Right lung (tissue), 5 donors: Measurements from ENCODE around the gene UNC13C. TPM values are rescaled to one million over a fixed set of nuclear protein-coding genes. Genes with fewer than 3 reads are reported as not detected.
"Not testable (repeated sequence)": the region's sequence is repeated elsewhere in the genome, so short reads cannot be mapped to it uniquely, and the experiment has no call there.

Experiments
- DNase-seq, 2 donors: peaks; one replicate each; pipeline ENCODE4 v3.0.0-alpha.2; 2013
- polyA plus RNA-seq, 5 donors: library from polyadenylated mRNA; unstranded; fragments of 120-200 nt; gene quantifications; one replicate each; pipeline versions ENCODE4 v1.2.1 to v1.2.3, GENCODE V29; 2013; ENCODE audit warnings: inconsistent platforms in 1 of 5, low replicate concordance in 1 of 5; ENCODE audit not compliant: insufficient read length in 5 of 5, insufficient read depth in 1 of 5

UNC13C gene
- polyA plus RNA-seq, 5 donors = 10.0 to 19.8 (median 15.3) TPM

- DNase-seq = no peak
These were observed 311.4 kb downstream of the UNC13C start for GRCh38 chr15:54289590-54290136.

- no peak for DNase-seq
These were observed 320.2 kb downstream of the UNC13C start for GRCh38 chr15:54298396-54298795.

DNA sequence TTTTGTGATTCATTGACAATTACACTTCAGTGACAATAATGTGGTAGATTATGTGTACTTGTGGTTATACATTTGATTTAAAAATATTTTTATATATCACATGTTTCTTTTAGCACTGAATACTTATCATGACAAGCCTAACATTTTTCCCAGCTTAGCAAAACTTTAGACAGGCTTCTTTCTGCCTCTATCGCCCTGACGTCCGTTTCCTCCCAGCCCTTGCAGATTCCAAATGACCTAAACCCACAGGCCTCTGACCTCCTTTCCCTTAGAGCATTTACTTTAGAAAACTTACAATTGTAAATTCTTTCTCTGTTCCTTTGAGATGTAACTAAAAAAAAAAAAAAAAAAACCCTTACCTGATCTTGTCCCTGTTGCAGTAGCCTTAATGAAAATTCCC is 326.1 kb downstream of the UNC13C start:
- DNase-seq = no peak

DNA sequence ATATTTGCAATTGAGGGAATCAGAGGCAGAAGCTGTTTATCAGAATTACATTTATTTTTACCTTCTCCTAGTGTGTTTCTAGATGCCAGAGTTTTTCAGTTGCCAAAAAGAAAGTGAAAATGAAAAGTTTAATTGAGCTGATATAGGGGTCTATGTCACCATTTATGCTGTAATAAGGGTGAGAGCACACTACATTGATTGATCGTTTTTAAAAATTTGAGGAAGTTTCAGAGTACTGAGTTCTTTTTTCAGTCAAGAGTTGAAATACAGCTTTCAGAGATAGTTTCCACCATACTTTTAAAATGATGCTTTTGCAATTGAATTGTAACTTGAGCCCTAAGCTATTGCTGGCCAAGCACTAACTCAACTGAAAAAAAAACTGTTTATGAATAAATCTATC is 326.9 kb downstream of the UNC13C start:
- no peak for DNase-seq

DNA sequence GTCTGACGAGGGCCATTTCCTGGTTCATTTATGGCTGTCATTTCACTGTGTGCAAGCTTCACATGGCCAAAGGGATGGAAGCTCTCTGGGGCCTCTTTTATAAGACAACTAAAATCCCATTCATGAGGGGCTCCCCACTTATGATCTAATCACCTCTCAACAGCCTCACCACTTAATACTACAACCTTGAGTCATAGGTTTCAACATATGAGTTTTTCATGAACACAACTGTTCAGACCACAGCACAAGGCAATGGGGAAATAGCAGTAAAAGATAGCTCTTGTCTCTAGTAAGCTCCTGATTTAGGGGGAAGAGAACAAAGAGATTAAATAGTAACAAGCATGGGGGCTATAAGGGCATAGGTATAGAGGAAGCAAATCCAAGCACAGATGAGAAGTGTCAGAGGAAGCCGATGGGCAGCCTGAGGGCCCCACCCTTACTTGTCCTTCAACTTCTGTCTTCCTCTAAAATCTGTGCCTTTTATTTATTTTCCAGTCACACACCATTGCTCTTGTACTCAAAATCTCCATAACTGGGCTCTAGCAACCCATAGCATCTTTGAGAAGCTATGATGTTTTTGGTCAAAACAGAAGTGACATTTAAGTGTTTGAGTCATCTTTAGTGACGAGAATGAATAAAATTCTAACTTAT is 329.1 kb downstream of the UNC13C start:
- DNase-seq = no peak

GRCh38 chr15:54307926-54308325 is 329.7 kb downstream of the UNC13C start:
- no peak for DNase-seq

GRCh38 chr15:54312528-54312927 is 334.3 kb downstream of the UNC13C start:
- DNase-seq = no peak

DNA sequence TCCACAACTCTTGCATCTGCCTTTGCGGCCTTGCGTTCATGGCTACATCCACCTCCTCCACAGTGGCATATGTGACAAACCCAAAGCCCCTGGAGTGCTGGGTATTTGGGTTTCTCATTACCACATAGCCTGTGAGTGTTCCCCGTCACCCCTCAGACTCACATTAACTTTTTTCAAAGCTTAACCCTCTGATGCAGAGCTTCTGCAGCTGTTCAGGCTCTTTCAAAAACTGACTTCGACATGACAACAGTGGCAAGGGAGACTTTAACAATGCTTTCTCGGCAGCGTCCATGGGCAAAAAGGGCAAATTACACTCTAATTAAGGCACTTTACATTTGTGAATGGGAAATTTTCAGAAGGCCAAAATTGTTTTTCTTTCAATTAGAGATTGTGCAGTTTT is 343.2 kb downstream of the UNC13C start:
- no peak for DNase-seq

- DNase-seq = no peak
These were observed 344.1 kb downstream of the UNC13C start for GRCh38 chr15:54322341-54322740.

DNA sequence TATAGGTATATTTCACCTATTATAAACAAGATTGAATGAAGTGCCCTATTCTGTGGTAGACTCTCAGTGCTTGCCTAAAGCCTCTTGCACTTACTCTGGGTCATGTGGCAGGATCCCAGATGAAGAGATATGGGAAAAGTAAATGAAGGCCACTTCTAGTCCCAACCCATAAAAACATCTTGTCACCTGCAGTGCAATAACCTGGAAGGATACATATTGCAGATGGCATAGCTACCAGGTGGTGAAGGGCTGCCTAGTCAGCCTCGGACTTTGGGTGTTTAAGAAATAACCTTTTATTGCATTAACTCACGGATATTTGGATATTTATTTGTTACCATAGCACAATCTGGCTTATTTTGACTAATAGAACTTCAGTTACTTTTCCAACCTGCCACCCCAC is 367.1 kb downstream of the UNC13C start:
- DNase-seq = no peak

- no peak for DNase-seq
These were observed 367.6 kb downstream of the UNC13C start for GRCh38 chr15:54345827-54346226.

DNA sequence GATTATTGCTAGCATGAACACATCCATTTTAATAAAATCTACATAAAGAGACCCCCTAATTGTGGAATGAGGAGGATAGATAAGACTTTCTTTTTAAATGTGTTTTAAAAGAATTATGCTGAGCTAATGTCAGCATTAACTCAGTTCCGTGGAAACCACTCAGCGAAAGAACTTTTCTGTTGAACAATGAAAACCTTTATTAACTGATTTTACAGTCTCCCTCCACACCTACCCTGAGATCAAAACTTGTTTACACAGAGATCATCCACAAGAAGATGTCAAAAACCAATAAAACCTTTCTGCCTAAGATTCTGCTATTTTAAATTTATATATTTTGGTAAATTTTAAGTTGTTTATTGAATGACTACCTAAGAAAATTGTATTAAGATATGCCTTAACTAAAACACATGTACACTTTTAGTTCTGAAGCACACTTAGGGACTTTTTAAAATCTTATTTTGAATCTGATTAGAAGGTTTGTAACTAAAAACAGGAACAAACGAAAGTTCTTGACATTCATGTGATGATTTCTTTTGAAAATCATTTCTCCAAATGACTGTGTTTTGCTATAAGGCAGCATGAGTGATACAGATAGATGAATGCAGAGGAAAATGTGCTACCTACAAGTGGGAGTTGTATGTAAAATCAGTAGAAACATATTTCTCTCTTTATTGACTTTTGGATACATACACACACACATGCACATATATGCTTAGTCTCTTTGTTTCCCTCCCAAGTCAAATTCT is 369.0 kb downstream of the UNC13C start:
- no peak for DNase-seq

GRCh38 chr15:54353726-54354125 is 375.5 kb downstream of the UNC13C start:
- no peak for DNase-seq

GRCh38 chr15:54354341-54354740 is 376.1 kb downstream of the UNC13C start:
- DNase-seq = no peak

DNA sequence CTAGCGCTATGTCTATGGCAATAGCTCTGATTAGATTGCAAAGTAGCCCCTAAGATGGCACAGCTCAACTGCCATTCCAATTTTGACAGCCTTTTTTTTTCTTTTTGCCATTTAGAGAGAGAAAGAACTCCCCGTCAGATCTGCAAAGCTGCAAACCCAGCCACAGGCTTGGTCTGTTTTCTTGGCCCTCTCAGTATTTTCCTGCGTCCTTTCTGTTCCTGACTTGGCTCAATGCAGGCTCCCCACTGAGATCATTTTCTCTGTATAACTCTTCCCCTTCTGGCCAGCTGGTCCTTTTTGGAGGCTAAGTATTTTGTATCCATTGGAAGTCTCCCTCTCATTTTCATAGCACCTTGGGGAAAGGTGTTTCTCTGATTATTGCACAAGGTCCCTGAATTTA is 386.7 kb downstream of the UNC13C start:
- no peak for DNase-seq

- DNase-seq = no peak
These were observed 395.1 kb downstream of the UNC13C start for GRCh38 chr15:54373332-54373731.

- peak in 1 of 2 donors; percentile 40 for DNase-seq
These were observed 396.1 kb downstream of the UNC13C start for GRCh38 chr15:54374184-54374952.

DNA sequence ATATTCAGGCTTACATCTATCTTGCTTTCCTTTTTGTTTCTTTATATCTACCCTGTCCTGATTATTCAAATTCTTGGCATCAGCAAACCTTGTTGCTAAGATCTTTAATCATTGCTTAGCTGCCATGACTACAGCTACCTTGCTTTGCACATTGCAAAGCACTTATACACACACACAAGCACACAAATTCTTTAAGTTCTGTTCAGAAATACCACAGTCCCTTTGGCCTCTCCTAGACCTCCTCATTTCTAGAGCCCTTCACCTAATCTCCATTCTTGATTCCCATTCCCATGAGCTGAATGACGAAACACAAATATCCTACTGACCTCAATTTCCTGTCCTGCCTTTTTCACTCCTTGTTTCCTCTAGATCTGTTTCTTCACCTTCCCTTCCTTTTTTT is 409.6 kb downstream of the UNC13C start:
- no peak for DNase-seq

DNA sequence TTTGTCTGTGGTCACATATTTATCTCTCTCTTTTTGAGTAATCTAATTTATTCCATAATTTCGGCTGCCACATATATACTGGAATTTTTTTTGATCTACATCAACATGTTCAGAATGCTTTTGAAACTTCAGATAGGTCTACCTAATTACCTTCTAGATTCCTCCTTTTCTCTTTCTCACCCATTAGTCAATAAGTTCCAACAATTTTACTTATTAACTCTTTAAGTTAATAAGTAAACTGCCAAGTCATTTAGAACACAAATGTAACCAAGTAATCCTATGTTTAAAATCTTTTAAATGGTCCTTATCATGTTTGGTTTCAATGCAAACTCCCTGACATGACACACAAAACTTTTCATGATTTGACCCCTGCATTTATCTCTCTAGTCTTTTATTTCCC is 410.5 kb downstream of the UNC13C start:
- no peak for DNase-seq

DNA sequence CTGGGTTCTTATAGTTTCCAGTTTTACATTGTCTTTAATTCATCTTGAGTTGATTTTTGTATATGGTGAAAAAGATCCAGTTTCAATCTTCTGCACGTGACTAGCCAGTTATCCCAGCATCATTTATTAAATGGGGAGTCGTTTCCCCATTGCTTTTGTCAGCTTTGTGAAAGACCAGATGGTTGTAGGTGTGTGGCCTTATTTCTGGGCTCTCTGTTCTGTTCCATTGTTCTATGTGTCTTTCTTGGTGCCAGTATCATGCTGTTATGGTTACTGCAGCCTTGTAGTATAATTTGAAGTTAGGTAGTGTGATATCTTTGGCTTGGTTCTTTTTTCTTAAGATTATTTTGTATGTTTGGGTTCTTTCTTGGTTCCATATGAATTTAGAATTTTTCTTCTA is 432.2 kb downstream of the UNC13C start:
- DNase-seq = no peak

GRCh38 chr15:54424171-54424570 is 445.9 kb downstream of the UNC13C start:
- DNase-seq = peak; percentile 15 to 39

DNA sequence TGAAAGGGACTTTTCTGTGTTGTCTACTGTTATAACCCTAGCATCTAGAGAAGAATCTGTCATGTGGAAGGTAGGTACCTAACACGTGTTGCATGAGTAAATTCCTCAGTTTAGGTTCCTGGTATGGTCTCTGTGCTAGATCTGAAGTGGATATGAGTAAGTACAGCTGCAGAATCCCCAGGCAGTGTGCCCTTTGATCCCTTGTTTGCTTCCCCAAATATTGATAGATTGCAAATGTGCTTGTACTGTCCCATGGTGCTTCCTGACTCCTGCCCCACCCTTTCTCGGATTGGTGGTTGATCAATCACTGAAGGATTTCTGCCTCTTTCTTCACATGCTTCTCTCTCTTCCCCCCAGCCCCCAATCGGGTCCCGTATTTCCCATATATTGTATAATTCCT is 450.4 kb downstream of the UNC13C start:
- no peak for DNase-seq

GRCh38 chr15:54450288-54450687 is 472.0 kb downstream of the UNC13C start:
- DNase-seq = not testable (repeated sequence)
